Omental fat pad (tissue), 4 donors: ENCODE measurements around the gene CPA4. TPM values are rescaled to one million over a fixed set of nuclear protein-coding genes. Genes with fewer than 3 reads are reported as not detected.

ENCODE experiments used
- ATAC-seq: fragments of 150-250 bp; one replicate; pipeline ENCODE4 v1.9.1; 2016; ENCODE audit warnings: mild to moderate bottlenecking, moderate library complexity; ENCODE audit not compliant: low FRiP score
- DNase-seq: peaks from one replicate; pipeline ENCODE4 v3.0.0-alpha.2; 2019; ENCODE audit warnings: low spot score
- total RNA-seq, 4 donors: library from RNA; depleted of rRNA; stranded (reverse); fragments of >200 nt; gene quantifications; one replicate each; pipeline ENCODE4 v1.1.0, GENCODE V29; 2016
- TF ChIP-seq, protein P1 (sequence below), 3 donors: fragments of 450-650 bp; IDR thresholded peaks; one replicate each; pipeline ENCODE4 v1.5.1; 2016 to 2017; ENCODE audit warnings: antibody characterized with exemption in 3 of 3, mild to moderate bottlenecking in 3 of 3, moderate library complexity in 2 of 3

Gene CPA4
- total RNA-seq, 4 donors from 2014 or later: 3.0 to 9.7 (median 4.1) TPM; not detected in 1

DNA sequence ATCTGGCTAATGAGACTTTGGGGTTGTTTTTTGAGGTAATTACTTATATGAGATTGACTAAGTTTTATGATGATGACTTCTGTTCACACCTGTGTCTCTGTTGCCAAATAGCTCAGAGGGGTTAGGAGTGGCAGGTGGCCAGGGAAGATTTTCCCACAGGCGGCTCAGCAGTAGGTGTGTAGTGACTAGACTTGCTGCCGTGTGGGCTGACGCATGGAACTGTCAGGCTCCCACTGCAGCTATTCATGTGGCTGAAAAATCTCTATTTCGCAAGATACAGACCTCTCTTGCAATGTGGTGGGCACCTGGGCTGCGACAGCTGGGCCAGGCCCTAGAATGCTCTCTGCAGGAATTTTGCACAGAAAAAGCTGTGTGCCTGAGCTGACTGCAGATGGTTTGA, 1.4 kb downstream of the CPA4 start:
- DNase-seq: no peak
- peak; percentile 5 for ATAC-seq

DNA sequence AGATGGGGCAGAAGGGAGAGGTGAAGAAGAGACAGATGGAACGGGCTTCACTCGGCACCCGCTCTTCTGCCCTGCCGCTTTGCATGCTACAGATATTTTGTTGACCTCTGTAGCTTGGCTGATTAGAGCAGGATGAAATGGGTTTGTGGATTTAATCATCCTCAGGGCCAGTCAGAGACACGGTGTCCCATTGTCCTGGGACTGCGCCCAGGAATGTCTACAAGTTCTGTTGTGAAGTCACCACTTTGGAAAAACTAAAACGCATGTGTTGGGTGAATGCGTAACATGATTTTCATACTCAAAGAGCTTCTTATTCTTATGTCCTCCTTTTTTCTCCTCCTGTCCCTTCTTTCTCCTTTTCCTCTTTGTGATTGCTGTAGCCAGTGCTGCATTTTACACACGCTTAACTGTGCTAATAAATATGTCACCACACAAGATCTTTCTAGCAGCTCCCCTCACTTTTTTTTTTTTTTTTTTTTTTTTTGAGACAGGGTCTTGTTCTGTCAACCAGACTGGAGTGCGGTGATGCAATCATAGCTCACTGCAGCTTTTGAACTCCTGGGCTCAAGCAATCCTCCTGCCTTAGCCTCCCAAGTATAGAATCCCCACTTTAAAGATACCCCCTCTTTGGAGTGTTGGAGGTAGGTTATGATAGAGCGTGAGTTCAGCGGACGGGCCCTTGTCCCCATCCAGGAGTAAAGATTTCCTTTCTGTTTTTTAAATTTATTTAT, 3.4 kb downstream of the CPA4 start:
- TF ChIP-seq, protein P1, sequence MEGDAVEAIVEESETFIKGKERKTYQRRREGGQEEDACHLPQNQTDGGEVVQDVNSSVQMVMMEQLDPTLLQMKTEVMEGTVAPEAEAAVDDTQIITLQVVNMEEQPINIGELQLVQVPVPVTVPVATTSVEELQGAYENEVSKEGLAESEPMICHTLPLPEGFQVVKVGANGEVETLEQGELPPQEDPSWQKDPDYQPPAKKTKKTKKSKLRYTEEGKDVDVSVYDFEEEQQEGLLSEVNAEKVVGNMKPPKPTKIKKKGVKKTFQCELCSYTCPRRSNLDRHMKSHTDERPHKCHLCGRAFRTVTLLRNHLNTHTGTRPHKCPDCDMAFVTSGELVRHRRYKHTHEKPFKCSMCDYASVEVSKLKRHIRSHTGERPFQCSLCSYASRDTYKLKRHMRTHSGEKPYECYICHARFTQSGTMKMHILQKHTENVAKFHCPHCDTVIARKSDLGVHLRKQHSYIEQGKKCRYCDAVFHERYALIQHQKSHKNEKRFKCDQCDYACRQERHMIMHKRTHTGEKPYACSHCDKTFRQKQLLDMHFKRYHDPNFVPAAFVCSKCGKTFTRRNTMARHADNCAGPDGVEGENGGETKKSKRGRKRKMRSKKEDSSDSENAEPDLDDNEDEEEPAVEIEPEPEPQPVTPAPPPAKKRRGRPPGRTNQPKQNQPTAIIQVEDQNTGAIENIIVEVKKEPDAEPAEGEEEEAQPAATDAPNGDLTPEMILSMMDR (IDR thresholded peaks at IDR 0.05): no peak
- no peak for DNase-seq
- no peak for ATAC-seq

More for the DNA sequence above, 1.4 kb downstream of the CPA4 start:
- TF ChIP-seq, protein P1 (IDR thresholded peaks at IDR 0.05): no peak

DNA sequence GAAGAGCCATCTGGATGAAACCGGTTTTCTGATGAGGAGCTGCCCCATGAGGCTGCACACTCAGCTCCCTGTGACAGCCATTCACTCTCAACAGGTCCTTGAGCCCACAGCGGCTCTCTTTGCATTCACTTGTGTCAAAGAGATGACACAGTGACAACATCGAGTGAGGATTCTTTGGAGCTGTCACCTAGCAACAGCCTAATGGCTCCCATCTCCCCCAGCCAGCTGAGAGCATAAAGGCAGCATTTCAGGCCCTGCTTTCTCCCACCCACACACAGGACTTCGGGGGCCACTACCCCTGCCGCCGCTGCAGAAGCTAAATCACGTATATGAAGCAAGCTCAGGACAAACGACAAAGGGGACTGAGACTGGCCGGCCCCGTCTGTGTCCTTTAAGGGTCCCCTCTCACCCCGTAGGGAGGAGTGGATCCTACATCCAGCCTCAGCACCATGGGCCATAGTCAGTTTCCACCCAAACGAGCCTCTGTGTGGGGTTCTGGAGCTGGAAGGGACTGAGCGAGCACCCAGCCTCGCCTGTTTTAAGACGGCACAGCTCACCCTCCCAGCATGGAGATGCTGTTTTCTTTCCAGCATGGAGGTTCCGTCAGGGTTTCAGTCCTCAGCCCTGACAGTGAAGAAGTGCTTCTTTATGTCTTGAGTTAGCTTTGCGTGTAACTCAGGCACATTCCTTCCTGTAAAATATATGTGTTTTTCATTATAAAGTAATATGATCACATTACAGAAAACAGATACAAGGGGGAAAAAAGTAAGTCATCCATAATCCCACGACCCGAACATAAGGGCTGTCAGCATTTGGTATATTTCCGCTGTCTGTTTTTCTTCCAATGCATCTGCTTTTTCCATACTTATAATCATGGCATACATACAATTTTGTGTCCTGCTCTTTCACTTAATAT, 4.9 kb downstream of the CPA4 start:
- DNase-seq (no peak), ATAC-seq (no peak)
- TF ChIP-seq, protein P1 (IDR thresholded peaks at IDR 0.05): no peak

DNA sequence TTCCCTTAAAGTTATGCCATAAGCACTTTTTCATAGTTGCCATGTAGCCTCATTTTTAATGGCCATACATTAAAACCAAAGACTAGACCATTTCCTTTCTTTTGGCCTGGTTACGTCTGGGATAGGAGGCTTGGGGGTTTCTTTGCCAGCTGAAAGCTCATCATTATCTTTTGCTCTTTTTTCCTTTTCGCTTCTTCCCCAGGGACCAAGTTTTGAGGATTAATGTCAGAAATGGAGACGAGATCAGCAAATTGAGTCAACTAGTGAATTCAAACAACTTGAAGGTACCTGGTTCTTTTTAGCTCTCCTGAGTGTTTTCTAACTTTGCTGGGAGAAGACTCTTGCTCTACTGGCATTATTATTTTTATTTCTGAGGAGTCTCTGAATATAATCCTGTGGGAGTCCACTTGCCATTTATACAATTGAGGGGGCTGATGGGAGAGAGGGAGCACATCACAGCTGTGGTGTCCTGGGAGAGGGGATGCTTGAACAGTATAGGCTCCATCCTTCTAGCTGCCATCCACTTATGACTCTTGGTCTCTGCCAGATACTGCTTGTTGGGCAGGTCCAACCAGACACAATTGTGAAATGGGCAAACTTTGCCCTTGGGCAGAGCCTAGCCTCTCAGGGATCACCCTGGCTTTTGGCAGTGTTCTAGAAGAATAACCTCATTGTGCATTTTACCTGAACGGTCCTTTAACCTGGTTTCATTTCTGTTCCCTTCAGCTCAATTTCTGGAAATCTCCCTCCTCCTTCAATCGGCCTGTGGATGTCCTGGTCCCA, 5.8 kb downstream of the CPA4 start:
- ATAC-seq (no peak), DNase-seq (no peak)
- TF ChIP-seq, protein P1 (IDR thresholded peaks at IDR 0.05): no peak

DNA sequence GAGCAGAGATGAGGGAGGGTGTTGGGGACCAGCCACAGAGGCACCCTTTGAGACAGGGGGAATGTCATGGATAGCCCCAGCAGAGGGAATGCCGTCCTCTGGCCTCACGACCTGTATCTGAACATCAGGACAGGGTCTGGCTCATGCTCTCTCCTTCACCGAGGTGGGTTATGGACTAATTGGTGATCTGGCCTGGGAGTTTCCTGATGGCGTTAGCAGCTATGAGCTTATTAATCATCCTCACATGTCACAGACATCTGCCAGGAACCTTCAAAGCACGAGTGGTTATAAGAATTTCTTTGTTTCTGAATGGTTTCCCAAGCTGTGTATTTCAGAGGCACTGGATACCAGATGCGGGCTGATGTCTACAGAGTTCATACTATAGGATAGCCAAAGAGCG, 6.9 kb downstream of the CPA4 start:
- DNase-seq: no peak
- ATAC-seq: no peak
- TF ChIP-seq, protein P1 (IDR thresholded peaks at IDR 0.05): no peak

DNA sequence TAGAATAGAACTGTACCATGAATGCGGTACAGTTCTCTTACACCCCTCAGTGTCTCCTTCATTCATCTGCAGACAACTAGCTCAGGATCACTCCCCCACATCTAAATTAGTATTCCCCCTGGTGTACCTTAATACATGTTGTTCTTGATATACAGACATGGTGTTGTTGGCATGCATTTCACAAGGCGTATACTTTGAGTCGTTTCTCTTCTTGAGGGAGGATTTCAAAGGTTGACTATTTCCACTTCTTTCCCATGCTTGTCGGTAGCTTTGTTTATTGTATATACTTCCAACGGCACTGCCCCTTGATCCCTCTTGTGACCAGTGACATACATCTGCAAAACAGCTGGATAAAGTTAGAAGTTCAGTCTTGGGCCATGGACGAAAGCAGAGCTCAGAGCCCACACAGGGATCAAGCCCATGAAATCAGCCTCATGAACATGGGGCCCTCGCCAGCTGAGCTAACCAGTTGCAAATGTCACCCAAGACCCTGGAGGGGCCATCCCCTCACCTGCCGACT, 8.6 kb downstream of the CPA4 start:
- ATAC-seq (no peak), DNase-seq (no peak)
- TF ChIP-seq, protein P1 (IDR thresholded peaks at IDR 0.05): no peak
